Neutrophil (primary cell): ENCODE measurements around the gene RNPEPL1.
"Not testable (repeated sequence)": the region's sequence is repeated elsewhere in the genome, so short reads cannot be mapped to it uniquely, and the experiment has no call there.

Experiments used
- H3K27ac ChIP-seq: fragments of 200-600 bp; sonication (generic); 2 replicates; pipeline ENCODE4 v1.5.1; 2016; ENCODE audit warnings: mild to moderate bottlenecking, moderate library complexity
- H3K27me3 ChIP-seq: fragments of 200-600 bp; sonication (generic); 2 replicates; pipeline ENCODE4 v1.6.0; 2016; ENCODE audit warnings: mild to moderate bottlenecking
- H3K36me3 ChIP-seq: fragments of 200-600 bp; sonication (generic); 2 replicates; pipeline ENCODE4 v1.5.1; 2017
- H3K4me1 ChIP-seq, 2 experiments: fragments of 200-600 bp in 1 of 2; sonication (generic) in 1 of 2; 1 replicate in 1 of 2; 2 replicates in 1 of 2; pipeline versions ENCODE4 v1.5.1 to v1.6.1; 2013 to 2016; ENCODE audit warnings: low read depth in 1 of 2, low read length in 1 of 2, mild to moderate bottlenecking in 1 of 2, moderate library complexity in 1 of 2; ENCODE audit not compliant: control insufficient read depth in 1 of 2, insufficient read depth in 1 of 2
- H3K4me3 ChIP-seq, 2 experiments: fragments of 200-600 bp in 1 of 2; sonication (generic) in 1 of 2; 1 replicate in 1 of 2; 2 replicates in 1 of 2; pipeline ENCODE4 v1.5.1; 2013 to 2016; ENCODE audit warnings: low read depth in 1 of 2, low read length in 1 of 2, mild to moderate bottlenecking in 1 of 2, moderate library complexity in 1 of 2
- H3K9me3 ChIP-seq: fragments of 200-600 bp; sonication (generic); 2 replicates; pipeline ENCODE4 v1.5.1; 2016
- CTCF ChIP-seq: fragments of 200-600 bp; sonication (generic); IDR thresholded peaks from 2 replicates; pipeline ENCODE4 v1.5.1; 2016; ENCODE audit warnings: antibody characterized with exemption

RNPEPL1 gene

DNA sequence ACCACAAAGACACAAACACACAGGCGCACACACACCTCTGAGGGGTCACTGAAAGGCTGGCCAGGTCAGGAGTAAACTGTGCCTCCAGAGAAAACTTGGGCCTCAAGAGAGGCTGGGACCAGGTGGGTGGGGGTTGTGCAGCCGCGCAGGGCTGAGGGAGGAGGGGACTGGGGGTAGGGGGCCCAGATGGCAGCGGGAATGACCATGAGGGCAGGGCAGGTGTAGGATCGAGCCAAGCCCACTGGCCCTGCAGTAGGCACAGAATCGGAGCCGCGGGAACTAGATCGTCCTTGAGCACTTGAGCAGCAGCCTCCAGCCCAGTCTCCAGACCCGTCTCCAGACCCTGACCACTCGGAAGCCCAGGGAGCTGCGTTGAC, 47.3 kb upstream of the RNPEPL1 start:
- Histone ChIP-seq H3K4me3 (no peak overlapping the region), H3K4me1 (no peaks in the 10 kb centered on the region), H3K27me3 (peaks cover 21% of the 10 kb centered on the region), H3K9me3 (peaks cover 7% of the 10 kb centered on the region), H3K27ac (no peak overlapping the region), H3K36me3 (peaks cover 21% of the 10 kb centered on the region)
- no peak for TF ChIP-seq CTCF

DNA sequence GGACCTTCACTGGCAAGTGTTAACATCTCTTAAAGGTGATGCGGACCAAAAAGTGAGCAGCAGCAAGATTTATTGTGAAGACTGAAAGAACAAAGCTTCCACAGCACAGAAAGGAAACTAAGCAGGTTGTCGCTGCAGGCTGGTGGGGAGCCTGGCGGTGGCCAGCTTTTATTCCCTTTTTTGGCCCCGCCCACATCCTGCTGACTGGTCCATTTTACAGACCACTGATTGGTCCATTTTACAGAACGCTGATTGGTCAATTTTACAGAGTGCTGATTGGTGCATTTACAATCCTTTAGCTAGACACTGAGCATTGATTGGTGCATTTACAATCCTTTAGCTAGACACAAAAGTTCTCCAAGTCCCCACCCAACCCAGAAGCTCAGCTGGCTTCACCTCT, 46.4 kb upstream of the RNPEPL1 start:
- not testable (repeated sequence) for H3K9me3 ChIP-seq, H3K4me3 ChIP-seq, H3K4me1 ChIP-seq, H3K27ac ChIP-seq
- H3K27me3 ChIP-seq: peaks cover 21% of the 10 kb centered on the region
- peaks cover 21% of the 10 kb centered on the region for H3K36me3 ChIP-seq

DNA sequence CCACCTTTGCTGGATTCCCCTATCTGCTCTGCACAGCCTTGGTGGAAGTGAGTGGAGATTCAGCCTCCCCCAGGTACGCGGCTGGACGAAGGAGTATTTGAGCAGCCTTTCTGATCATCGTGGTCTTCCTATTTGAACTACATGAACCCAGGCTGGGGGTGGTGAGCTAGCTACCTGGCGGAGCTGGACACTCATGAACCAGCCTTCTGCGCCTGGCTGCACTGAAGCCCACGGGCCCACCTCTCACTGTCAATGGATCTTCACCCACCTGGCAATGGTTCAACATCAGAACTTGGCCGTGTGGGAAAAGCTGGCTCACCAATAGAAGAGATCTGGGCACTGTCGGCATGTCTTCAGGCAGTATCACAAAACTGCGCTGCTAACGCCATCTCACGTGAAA, 45.9 kb upstream of the RNPEPL1 start:
- Histone ChIP-seq H3K4me3 (no peak overlapping the region), H3K27ac (no peak overlapping the region), H3K4me1 (no peaks in the 10 kb centered on the region), H3K36me3 (peaks cover 21% of the 10 kb centered on the region), H3K27me3 (peaks cover 21% of the 10 kb centered on the region), H3K9me3 (peaks cover 11% of the 10 kb centered on the region)
- TF ChIP-seq CTCF: no peak

DNA sequence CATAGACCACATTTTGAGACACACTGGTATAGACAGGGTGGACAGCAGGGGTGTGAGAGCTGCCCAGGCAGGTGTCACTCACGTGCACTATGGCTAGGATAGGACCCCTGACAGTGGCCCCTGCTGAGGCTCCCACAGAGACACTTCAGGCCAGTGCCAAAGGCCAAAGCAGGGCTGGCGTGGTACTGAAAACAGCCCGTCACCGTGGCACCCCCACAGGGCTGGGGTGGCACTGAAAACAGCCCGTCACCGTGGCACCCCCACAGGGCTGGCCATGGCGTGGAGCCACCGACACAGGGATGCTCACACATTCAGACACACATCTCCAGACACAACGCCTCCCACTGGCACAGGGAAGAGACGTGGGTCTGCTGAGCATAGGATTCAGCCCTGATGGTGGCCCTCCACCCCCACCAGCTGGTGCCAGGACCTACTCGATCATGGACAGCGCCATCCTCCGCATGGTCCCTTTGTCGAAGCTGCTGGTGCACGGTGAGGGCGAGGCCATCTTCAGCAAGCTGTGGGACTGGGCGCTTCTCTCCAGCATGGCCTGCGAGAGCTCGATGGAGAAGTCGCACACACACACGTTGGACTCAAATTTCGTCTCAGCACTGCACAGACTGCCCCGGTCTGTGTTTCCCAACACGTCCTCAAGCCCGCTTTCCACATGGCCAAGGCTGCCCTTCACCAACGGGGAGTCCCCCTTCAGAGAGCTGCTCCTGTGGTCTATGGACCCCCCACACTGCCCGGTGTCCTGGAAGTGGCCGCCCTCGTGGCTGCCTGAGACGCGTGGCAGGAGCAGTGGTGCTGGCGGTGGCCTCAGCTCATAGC, 44.6 kb upstream of the RNPEPL1 start:
- no peak overlapping the region for H3K27ac ChIP-seq
- H3K4me3 ChIP-seq: no peak overlapping the region
- H3K4me1 ChIP-seq: no peaks in the 10 kb centered on the region
- peaks cover 11% of the 10 kb centered on the region for H3K9me3 ChIP-seq
- TF ChIP-seq CTCF: no peak
- H3K27me3 ChIP-seq: peaks cover 21% of the 10 kb centered on the region
- peaks cover 23% of the 10 kb centered on the region for H3K36me3 ChIP-seq

GRCh38 chr2:240524963-240525718, 43.1 kb upstream of the RNPEPL1 start:
- no peak overlapping the region for H3K27ac ChIP-seq
- H3K4me3 ChIP-seq: no peak overlapping the region

More at GRCh38 chr2:240524963-240525718, 43.1 kb upstream of the RNPEPL1 start:
- no peaks in the 10 kb centered on the region for H3K4me1 ChIP-seq
- H3K36me3 ChIP-seq: peaks cover 30% of the 10 kb centered on the region
- H3K9me3 ChIP-seq: peaks cover 11% of the 10 kb centered on the region
- peaks cover 10% of the 10 kb centered on the region for H3K27me3 ChIP-seq
- no peak for TF ChIP-seq CTCF
